H9 (cell line): Measurements from ENCODE around the gene KRT9. TPM values are rescaled to one million over a fixed set of nuclear protein-coding genes. Genes with fewer than 3 reads are reported as not detected.

Experiments used
- DNase-seq: peaks from one replicate; pipeline ENCODE4 v3.0.0-alpha.2; 2017
- H2AFZ ChIP-seq: one replicate; pipeline ENCODE4 v1.6.1; 2013; ENCODE audit warnings: mild to moderate bottlenecking, low read length, control low read depth, moderate library complexity
- H2AK5ac ChIP-seq: 2 replicates; pipeline ENCODE4 v1.6.1; 2013; ENCODE audit warnings: low read length, control low read depth, mixed read lengths; ENCODE audit not compliant: insufficient read length
- H2BK120ac ChIP-seq: one replicate; pipeline ENCODE4 v1.6.1; 2013; ENCODE audit warnings: low read depth, mild to moderate bottlenecking, low read length, control low read depth, inconsistent platforms; ENCODE audit not compliant: poor library complexity, severe bottlenecking
- H2BK12ac ChIP-seq: 2 replicates; pipeline ENCODE4 v1.6.1; 2013; ENCODE audit warnings: low read length, control low read depth, mixed read lengths, low read depth; ENCODE audit not compliant: insufficient read length
- H2BK15ac ChIP-seq: 2 replicates; pipeline ENCODE4 v1.6.1; 2013; ENCODE audit warnings: low read depth, low read length, control low read depth
- H2BK20ac ChIP-seq: one replicate; pipeline ENCODE4 v1.6.1; 2013; ENCODE audit warnings: low read depth, mild to moderate bottlenecking, low read length, control low read depth, inconsistent platforms; ENCODE audit not compliant: poor library complexity, severe bottlenecking
- H2BK5ac ChIP-seq: 2 replicates; pipeline ENCODE4 v1.6.1; 2013; ENCODE audit warnings: low read length, control low read depth, mixed read lengths; ENCODE audit not compliant: insufficient read length
- H3K14ac ChIP-seq: 2 replicates; pipeline ENCODE4 v1.6.1; 2013; ENCODE audit warnings: low read length, control low read depth; ENCODE audit not compliant: insufficient read depth
- H3K18ac ChIP-seq: 2 replicates; pipeline ENCODE4 v1.6.1; 2013; ENCODE audit warnings: low read depth, mild to moderate bottlenecking, mixed read lengths, low read length, control low read depth; ENCODE audit not compliant: insufficient read length
- H3K23ac ChIP-seq: 2 replicates; pipeline ENCODE4 v1.6.1; 2013; ENCODE audit warnings: low read length, control low read depth, mixed read lengths, low read depth; ENCODE audit not compliant: insufficient read length
- H3K23me2 ChIP-seq: 2 replicates; pipeline ENCODE4 v1.6.1; 2013; ENCODE audit warnings: low read depth, mild to moderate bottlenecking, mixed read lengths, low read length, control low read depth; ENCODE audit not compliant: insufficient read length, poor library complexity, severe bottlenecking
- H3K27ac ChIP-seq: 2 replicates; pipeline ENCODE4 v1.5.1; 2013; ENCODE audit warnings: low read length, control low read depth, mixed read lengths, low read depth; ENCODE audit not compliant: insufficient read length
- H3K27me3 ChIP-seq: 2 replicates; pipeline ENCODE4 v1.6.1; 2013; ENCODE audit warnings: low read length, control low read depth, inconsistent platforms; ENCODE audit not compliant: insufficient read depth
- H3K4ac ChIP-seq: 2 replicates; pipeline ENCODE4 v1.6.1; 2013; ENCODE audit warnings: low read depth, mild to moderate bottlenecking, control low read depth, inconsistent platforms, low read length, moderate library complexity
- H3K4me1 ChIP-seq: 2 replicates; pipeline ENCODE4 v1.6.1; 2013; ENCODE audit warnings: low read length, control low read depth, inconsistent platforms; ENCODE audit not compliant: insufficient read depth
- H3K4me2 ChIP-seq: 2 replicates; pipeline ENCODE4 v1.6.1; 2013; ENCODE audit warnings: low read length, control low read depth, mixed read lengths; ENCODE audit not compliant: insufficient read length, insufficient read depth
- H3K56ac ChIP-seq: 2 replicates; pipeline ENCODE4 v1.6.1; 2013; ENCODE audit warnings: low read depth, mild to moderate bottlenecking, mixed read lengths, low read length, control low read depth; ENCODE audit not compliant: insufficient read length
- H3K79me1 ChIP-seq: 2 replicates; pipeline ENCODE4 v1.6.1; 2013; ENCODE audit warnings: low read depth, mild to moderate bottlenecking, moderate library complexity, low read length, control low read depth, inconsistent platforms; ENCODE audit not compliant: insufficient read depth, poor library complexity, severe bottlenecking
- H3K79me2 ChIP-seq: 2 replicates; pipeline ENCODE4 v1.6.1; 2013; ENCODE audit warnings: low read length, control low read depth, inconsistent platforms; ENCODE audit not compliant: insufficient read depth
- H3K9ac ChIP-seq: 2 replicates; pipeline ENCODE4 v1.6.1; 2013; ENCODE audit warnings: low read length, control low read depth, mixed read lengths; ENCODE audit not compliant: insufficient read length; ENCODE audit errors: extremely low read depth
- H3K9me3 ChIP-seq: one replicate; pipeline ENCODE4 v1.6.1; 2013; ENCODE audit warnings: low read depth, low read length, inconsistent platforms; ENCODE audit not compliant: control insufficient read depth
- H3T11ph ChIP-seq: one replicate; pipeline ENCODE4 v1.6.1; 2013; ENCODE audit warnings: mild to moderate bottlenecking, low read length, control low read depth, inconsistent platforms
- H4K20me1 ChIP-seq: one replicate; pipeline ENCODE4 v1.6.1; 2013; ENCODE audit not compliant: control insufficient read depth, insufficient read length, insufficient read depth
- H4K5ac ChIP-seq: 2 replicates; pipeline ENCODE4 v1.6.1; 2013; ENCODE audit warnings: low read depth, mild to moderate bottlenecking, mixed read lengths, low read length, control low read depth; ENCODE audit not compliant: insufficient read length
- H4K8ac ChIP-seq: replicated peaks from 2 replicates; pipeline ENCODE4 v1.6.1; 2013; ENCODE audit warnings: low read length, control low read depth, mixed read lengths, low read depth; ENCODE audit not compliant: insufficient read length
- H4K91ac ChIP-seq: 2 replicates; pipeline ENCODE4 v1.6.1; 2013; ENCODE audit warnings: low read depth, mild to moderate bottlenecking, moderate library complexity, mixed read lengths, low read length, control low read depth; ENCODE audit not compliant: insufficient read length
- H3K27ac Mint-ChIP-seq, 3 experiments: 2 replicates in 2 of 3; 3 replicates in 1 of 3; pipeline ENCODE4 v1.8.0; 2020 to 2021; ENCODE audit warnings: mixed read lengths in 3 of 3, mild to moderate bottlenecking in 1 of 3, moderate library complexity in 1 of 3
- H3K27me3 Mint-ChIP-seq: 2 replicates; pipeline ENCODE4 v1.8.0; 2021; ENCODE audit warnings: low read depth, mild to moderate bottlenecking, moderate library complexity, mixed read lengths
- H3K36me3 Mint-ChIP-seq, 3 experiments: 2 replicates in 2 of 3; 3 replicates in 1 of 3; pipeline ENCODE4 v1.8.0; 2020 to 2021; ENCODE audit warnings: low read depth in 3 of 3, mixed read lengths in 3 of 3; ENCODE audit not compliant: insufficient read depth in 1 of 3
- H3K4me1 Mint-ChIP-seq, 2 experiments: 2 replicates each; pipeline ENCODE4 v1.8.0; 2020; ENCODE audit warnings: mixed read lengths in 2 of 2
- H3K4me3 Mint-ChIP-seq, 2 experiments: 2 replicates in 1 of 2; 3 replicates in 1 of 2; pipeline ENCODE4 v1.8.0; 2020 to 2021; ENCODE audit warnings: mild to moderate bottlenecking in 2 of 2, mixed read lengths in 2 of 2, moderate library complexity in 1 of 2
- H3K9me3 Mint-ChIP-seq, 2 experiments: 2 replicates in 1 of 2; 3 replicates in 1 of 2; pipeline ENCODE4 v1.8.0; 2020; ENCODE audit warnings: mild to moderate bottlenecking in 2 of 2, mixed read lengths in 2 of 2, moderate library complexity in 1 of 2
- WGBS: extraction: QIAGEN DNeasy Blood & Tissue Kit; methylation state at CpG from one replicate; pipeline ENCODE4 v1.1.7; 2013; ENCODE audit warnings: missing lambda C conversion rate, low lambda C conversion rate, mixed read lengths; ENCODE audit not compliant: insufficient read length; ENCODE audit errors: extremely low coverage; 5-methylcytosine and 5-hydroxymethylcytosine counted together
- total RNA-seq: library from RNA; stranded (reverse); gene quantifications from 2 replicates; pipeline ENCODE4 v1.2.1, GENCODE V29; 2021
- TF ChIP-seq, protein P1 (sequence below): fragments of 200-600 bp; sonication (generic); conservative IDR thresholded peaks from 3 replicates; pipeline ENCODE4 v1.8.0; 2021; ENCODE audit warnings: antibody characterized with exemption, mild to moderate bottlenecking

Gene KRT9
- total RNA-seq, 1 experiment from 2014 or later, result not detected

DNA sequence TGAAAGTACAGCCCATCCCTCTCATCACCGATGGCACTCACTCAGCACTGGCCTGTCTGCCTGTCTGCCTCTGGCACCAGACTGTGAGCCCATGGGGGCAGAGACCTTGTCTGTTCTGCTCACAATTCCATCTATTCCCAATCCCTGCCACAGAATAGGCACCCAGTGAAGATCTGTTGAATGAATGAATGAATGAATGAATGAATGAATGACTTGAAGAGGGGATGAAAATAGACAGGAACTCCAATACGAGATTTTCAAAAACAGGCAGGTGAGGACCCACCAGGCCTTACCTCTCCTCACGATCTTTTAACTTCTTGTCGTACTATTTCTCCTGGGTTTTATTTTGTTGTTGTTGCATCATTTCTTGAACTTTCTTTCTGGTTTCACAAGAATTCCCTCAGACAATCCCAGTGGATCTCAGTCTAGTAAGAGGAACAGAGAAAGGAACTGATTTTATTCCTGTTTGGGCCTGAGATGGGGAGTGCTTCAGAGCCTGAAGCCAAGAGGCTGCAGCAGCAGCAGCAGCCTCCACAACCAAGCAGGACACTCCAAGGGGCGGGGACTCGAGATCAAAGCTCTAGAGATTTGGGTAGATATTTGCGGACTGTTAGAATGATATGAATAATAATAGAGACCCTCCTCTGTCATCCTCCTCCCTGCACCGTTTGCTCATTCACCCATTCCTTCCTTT lies 17.7 kb downstream of the KRT9 start:
- DNase-seq, result no peak
- Mint-ChIP-seq H3K36me3 (no peaks in the 10 kb centered on the region), H3K4me3 (no peak overlapping the region), H3K27me3 (peaks cover 13% of the 10 kb centered on the region), H3K4me1 (peaks cover 10 to 17% of the 10 kb centered on the region in 2 experiments), H3K27ac (no peak overlapping the region), H3K9me3 (no peaks in the 10 kb centered on the region)
- Histone ChIP-seq H3K79me1 (no peaks in the 10 kb centered on the region), H3K18ac (no peak overlapping the region), H3T11ph (no peak overlapping the region), H2BK5ac (no peak overlapping the region), H2BK20ac (no peak overlapping the region), H3K23me2 (no peaks in the 10 kb centered on the region), H4K8ac (no peak overlapping the region), H2AK5ac (no peak overlapping the region), H3K23ac (no peak overlapping the region), H2BK12ac (no peak overlapping the region), H3K4me2 (no peak overlapping the region), H3K4ac (no peak overlapping the region), H2BK15ac (no peak overlapping the region), H4K91ac (no peak overlapping the region), H3K27me3 (no peaks in the 10 kb centered on the region), H3K27ac (no peak overlapping the region), H3K14ac (no peak overlapping the region; the same call in 1 of the 2 replicates), H2BK120ac (no peak overlapping the region), H3K79me2 (no peaks in the 10 kb centered on the region), H4K20me1 (no peaks in the 10 kb centered on the region), H3K4me1 (no peaks in the 10 kb centered on the region), H4K5ac (no peak overlapping the region), H2AFZ (no peak overlapping the region), H3K9me3 (no peaks in the 10 kb centered on the region), H3K56ac (no peak overlapping the region), H3K9ac (no peak overlapping the region)
- TF ChIP-seq, protein P1, sequence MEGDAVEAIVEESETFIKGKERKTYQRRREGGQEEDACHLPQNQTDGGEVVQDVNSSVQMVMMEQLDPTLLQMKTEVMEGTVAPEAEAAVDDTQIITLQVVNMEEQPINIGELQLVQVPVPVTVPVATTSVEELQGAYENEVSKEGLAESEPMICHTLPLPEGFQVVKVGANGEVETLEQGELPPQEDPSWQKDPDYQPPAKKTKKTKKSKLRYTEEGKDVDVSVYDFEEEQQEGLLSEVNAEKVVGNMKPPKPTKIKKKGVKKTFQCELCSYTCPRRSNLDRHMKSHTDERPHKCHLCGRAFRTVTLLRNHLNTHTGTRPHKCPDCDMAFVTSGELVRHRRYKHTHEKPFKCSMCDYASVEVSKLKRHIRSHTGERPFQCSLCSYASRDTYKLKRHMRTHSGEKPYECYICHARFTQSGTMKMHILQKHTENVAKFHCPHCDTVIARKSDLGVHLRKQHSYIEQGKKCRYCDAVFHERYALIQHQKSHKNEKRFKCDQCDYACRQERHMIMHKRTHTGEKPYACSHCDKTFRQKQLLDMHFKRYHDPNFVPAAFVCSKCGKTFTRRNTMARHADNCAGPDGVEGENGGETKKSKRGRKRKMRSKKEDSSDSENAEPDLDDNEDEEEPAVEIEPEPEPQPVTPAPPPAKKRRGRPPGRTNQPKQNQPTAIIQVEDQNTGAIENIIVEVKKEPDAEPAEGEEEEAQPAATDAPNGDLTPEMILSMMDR, result no peak
- no CpG with 5 or more reads among the region's 8 CpGs for WGBS
